GM18505 (cell line): ENCODE data around the gene VIPR2.
"Not testable (repeated sequence)": the region's sequence is repeated elsewhere in the genome, so short reads cannot be mapped to it uniquely, and the experiment has no call there.

ENCODE experiments used
- ATAC-seq: cut with Tn5 transposase; IDR thresholded peaks from one replicate; pipeline ENCODE4 v1.9.1; 2021; ENCODE audit not compliant: unreplicated experiment
- POLR2A ChIP-seq: IDR thresholded peaks from 4 replicates; pipeline ENCODE4 v1.6.1; 2011; ENCODE audit warnings: borderline replicate concordance; ENCODE audit not compliant: insufficient read depth, insufficient read length; ENCODE audit errors: extremely low read depth

The VIPR2 gene

GRCh38 chr7:159126311-159127260 is 18.1 kb downstream of the VIPR2 start:
- no peak for ATAC-seq
- no peak for TF ChIP-seq POLR2A

GRCh38 chr7:159125955-159126270 is 18.8 kb downstream of the VIPR2 start:
- ATAC-seq: no peak
- no peak for TF ChIP-seq POLR2A

- no peak for TF ChIP-seq POLR2A
- ATAC-seq: no peak
These were observed 19.3 kb downstream of the VIPR2 start for GRCh38 chr7:159125104-159125954.

- ATAC-seq: not testable (repeated sequence)
These were observed 20.9 kb downstream of the VIPR2 start for GRCh38 chr7:159123793-159124192.

- ATAC-seq: not testable (repeated sequence)
These were observed 21.4 kb downstream of the VIPR2 start for GRCh38 chr7:159123294-159123693.

- ATAC-seq: no peak
- no peak for TF ChIP-seq POLR2A
These were observed 22.4 kb downstream of the VIPR2 start for GRCh38 chr7:159122276-159122675.

GRCh38 chr7:159121476-159121875 is 23.2 kb downstream of the VIPR2 start:
- no peak for ATAC-seq
- TF ChIP-seq POLR2A: no peak

GRCh38 chr7:159121068-159121467 is 23.6 kb downstream of the VIPR2 start:
- no peak for ATAC-seq
- no peak for TF ChIP-seq POLR2A

- no peak for TF ChIP-seq POLR2A
- no peak for ATAC-seq
These were observed 24.1 kb downstream of the VIPR2 start for GRCh38 chr7:159120540-159120919.

GRCh38 chr7:159119851-159120539 is 24.7 kb downstream of the VIPR2 start:
- no peak for ATAC-seq
- no peak for TF ChIP-seq POLR2A

- ATAC-seq: no peak
- TF ChIP-seq POLR2A: no peak
These were observed 25.5 kb downstream of the VIPR2 start for GRCh38 chr7:159119026-159119741.

- no peak for TF ChIP-seq POLR2A
These were observed 26.0 kb downstream of the VIPR2 start for GRCh38 chr7:159118623-159119022.

GRCh38 chr7:159118197-159118595 is 26.5 kb downstream of the VIPR2 start:
- no peak for ATAC-seq
- TF ChIP-seq POLR2A: no peak

More at GRCh38 chr7:159118623-159119022, 26.0 kb downstream of the VIPR2 start:
- no peak for ATAC-seq
